H1 (cell line): ENCODE measurements around the gene NFIC. TPM values are rescaled to one million over a fixed set of nuclear protein-coding genes. Genes with fewer than 3 reads are reported as not detected.

Experiments
- BCL11A ChIP-seq, 2 experiments: IDR thresholded peaks; one replicate each; pipeline ENCODE4 v1.6.1; 2011; ENCODE audit warnings: low read depth in 2 of 2, low read length in 2 of 2, mild to moderate bottlenecking in 2 of 2
- CEBPB ChIP-seq: IDR thresholded peaks from 2 replicates; pipeline ENCODE4 v1.6.1; 2012; ENCODE audit warnings: low read depth, low read length
- EZH2 ChIP-seq: fragments of 200-600 bp; sonication (generic); IDR thresholded peaks from 2 replicates; pipeline ENCODE4 v1.7.1; 2012; ENCODE audit warnings: low read depth, mild to moderate bottlenecking, moderate library complexity, low read length, inconsistent platforms; ENCODE audit not compliant: severe bottlenecking
- JUND ChIP-seq: IDR thresholded peaks from 2 replicates; pipeline ENCODE4 v1.6.1; 2011; ENCODE audit warnings: mild to moderate bottlenecking, improper control_type of control experiment, low read length
- KDM5A ChIP-seq: fragments of 200-600 bp; IDR thresholded peaks from 2 replicates; pipeline ENCODE4 v1.7.1; 2012; ENCODE audit warnings: mild to moderate bottlenecking, low read length, inconsistent platforms, mixed read lengths
- RNF2 ChIP-seq: fragments of 200-900, 300-1000 bp; sonication (generic); IDR thresholded peaks from 2 replicates; pipeline ENCODE4 v1.7.1; 2016; ENCODE audit warnings: borderline replicate concordance, low read depth, mild to moderate bottlenecking, antibody characterized with exemption, low read length; ENCODE audit not compliant: poor library complexity, severe bottlenecking; ENCODE audit errors: missing control alignments
- SP2 ChIP-seq: IDR thresholded peaks from 2 replicates; pipeline ENCODE4 v1.6.1; 2012; ENCODE audit warnings: mild to moderate bottlenecking, low read length, inconsistent platforms
- SRF ChIP-seq: IDR thresholded peaks from 2 replicates; pipeline ENCODE4 v1.6.1; 2011; ENCODE audit warnings: mild to moderate bottlenecking, low read depth, low read length, moderate library complexity
- SUZ12 ChIP-seq: fragments of 200-600 bp; sonication (generic); IDR thresholded peaks from 2 replicates; pipeline ENCODE4 v1.6.1; 2012; ENCODE audit warnings: mild to moderate bottlenecking, inconsistent platforms, low read length, moderate library complexity, mixed read lengths
- TAF1 ChIP-seq: IDR thresholded peaks from 2 replicates; pipeline ENCODE4 v1.6.1; 2011; ENCODE audit warnings: mild to moderate bottlenecking, low read depth, low read length
- ZNF274 ChIP-seq: IDR thresholded peaks from 2 replicates; pipeline ENCODE4 v1.7.0; 2012; ENCODE audit warnings: low read length, borderline replicate concordance; ENCODE audit errors: extremely low read depth
- polyA plus RNA-seq, 7 experiments: library from polyadenylated mRNA; depleted of rRNA in 3 of 7; stranded (reverse) in 5 of 7; unstranded in 2 of 7; fragments of >200 nt in 5 of 7; fragments of 200-250 nt in 2 of 7; gene quantifications; 1 replicate in 5 of 7; 2 replicates in 1 of 7; 4 replicates in 1 of 7; pipeline versions ENCODE4 v1.2.1 to v1.2.3, GENCODE V29; 2011 to 2013; ENCODE audit warnings: missing spikeins in 2 of 7, mixed read lengths in 2 of 7
- total RNA-seq: library from RNA; stranded (reverse); fragmentation: NEBNext Ultra II Directional; extraction: Animal tissue kit (Norgen Biotek cat#: 25700); gene quantifications from 2 replicates; pipeline ENCODE4 v1.2.1, GENCODE V29; 2021

The NFIC gene
- total and polyA plus RNA-seq, 2 of the 8 experiments (the other 6 are each of a cell fraction or from before 2014, with no cell fraction given) = 0.56 to 3.2 TPM

DNA sequence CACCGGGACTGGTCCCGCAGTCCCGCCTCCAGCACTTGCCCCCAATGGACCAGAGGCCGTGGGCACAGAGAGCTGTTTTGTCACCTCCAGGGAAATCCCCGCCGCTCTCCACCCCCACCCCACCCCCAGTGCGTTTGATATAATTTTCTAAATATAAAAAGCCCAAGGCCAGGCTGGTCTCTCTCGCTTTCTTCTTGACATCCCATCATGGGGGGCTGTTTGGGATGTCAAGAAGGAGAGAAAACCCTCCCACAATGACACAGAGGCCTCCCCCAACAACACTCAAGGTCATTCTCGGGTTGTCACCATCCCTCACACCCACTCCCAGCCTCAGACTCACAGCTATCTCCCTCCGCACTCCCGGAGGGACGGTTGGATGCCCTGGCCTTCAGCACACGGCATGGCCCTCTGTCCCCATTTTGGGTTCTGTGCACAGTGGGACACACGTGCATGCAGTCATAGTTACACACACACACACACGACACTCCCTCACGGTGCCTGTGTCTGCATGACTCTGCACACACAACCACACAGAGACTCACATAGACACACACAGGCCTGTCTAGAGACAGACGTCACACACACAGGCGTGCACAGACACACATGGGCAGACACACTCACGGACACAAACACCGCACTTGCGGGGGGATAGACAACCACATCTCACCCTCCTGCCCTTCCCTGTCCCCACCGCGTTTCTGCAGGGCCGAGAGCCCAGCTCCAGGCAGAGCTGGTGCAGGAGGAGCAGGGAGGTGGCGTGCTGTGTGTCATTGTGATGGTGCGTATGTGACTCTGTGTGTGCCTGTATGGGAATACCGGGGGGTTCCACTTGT, 4.8 kb upstream of the NFIC start (continued):
- TF ChIP-seq KDM5A = no peak
- no peak for TF ChIP-seq ZNF274
- peak; percentile 61 for TF ChIP-seq RNF2
- TF ChIP-seq JUND = no peak
- TF ChIP-seq CEBPB = no peak
- peak; percentile 88 for TF ChIP-seq EZH2
- no peak for TF ChIP-seq BCL11A (IDR thresholded peaks at IDR 0.05; ENCODE audit: low read depth in 2 of 2, low read length in 2 of 2)
- TF ChIP-seq TAF1 = no peak
- peak; percentile 89 for TF ChIP-seq SUZ12
- no peak for TF ChIP-seq SP2
- TF ChIP-seq SRF = no peak
